ENCODE measurements around the gene ACSBG1. TPM values are rescaled to one million over a fixed set of nuclear protein-coding genes. Genes with fewer than 3 reads are reported as not detected.
A peak's percentile ranks its signal among the peaks of the same experiment; 100 is the strongest.

Gene ACSBG1, protein sequence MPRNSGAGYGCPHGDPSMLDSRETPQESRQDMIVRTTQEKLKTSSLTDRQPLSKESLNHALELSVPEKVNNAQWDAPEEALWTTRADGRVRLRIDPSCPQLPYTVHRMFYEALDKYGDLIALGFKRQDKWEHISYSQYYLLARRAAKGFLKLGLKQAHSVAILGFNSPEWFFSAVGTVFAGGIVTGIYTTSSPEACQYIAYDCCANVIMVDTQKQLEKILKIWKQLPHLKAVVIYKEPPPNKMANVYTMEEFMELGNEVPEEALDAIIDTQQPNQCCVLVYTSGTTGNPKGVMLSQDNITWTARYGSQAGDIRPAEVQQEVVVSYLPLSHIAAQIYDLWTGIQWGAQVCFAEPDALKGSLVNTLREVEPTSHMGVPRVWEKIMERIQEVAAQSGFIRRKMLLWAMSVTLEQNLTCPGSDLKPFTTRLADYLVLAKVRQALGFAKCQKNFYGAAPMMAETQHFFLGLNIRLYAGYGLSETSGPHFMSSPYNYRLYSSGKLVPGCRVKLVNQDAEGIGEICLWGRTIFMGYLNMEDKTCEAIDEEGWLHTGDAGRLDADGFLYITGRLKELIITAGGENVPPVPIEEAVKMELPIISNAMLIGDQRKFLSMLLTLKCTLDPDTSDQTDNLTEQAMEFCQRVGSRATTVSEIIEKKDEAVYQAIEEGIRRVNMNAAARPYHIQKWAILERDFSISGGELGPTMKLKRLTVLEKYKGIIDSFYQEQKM
- under 1 TPM; 0.58 to 0.59 TPM for total RNA-seq

DNA sequence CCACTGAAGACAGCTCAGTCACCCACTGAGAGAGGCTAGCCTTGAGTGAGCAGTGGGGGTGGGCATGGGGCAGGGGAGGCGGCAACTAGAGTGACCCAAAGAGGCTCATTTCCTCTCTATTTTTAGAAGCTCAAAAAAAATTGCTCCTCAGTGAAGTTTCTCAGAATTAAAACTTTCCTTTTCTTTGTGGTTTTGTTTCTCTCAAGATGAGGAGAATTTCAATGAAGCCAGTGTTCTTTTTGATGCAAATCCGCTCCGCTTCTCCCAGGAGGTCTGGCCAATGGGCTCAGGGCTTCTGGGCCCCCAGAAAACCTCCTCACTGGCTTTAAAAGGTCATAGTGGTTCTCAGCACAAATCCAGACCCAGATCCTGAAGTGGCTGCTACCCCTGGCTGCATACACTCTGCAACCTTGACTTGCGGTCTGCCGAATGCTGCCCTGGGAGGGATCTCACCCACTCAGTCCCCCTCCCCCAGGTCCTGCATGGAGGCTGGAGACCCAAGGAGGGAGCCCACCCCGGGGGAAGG, at the start of gene ACSBG1:
Gene ACSBG1 (minus strand): TSS at position 51 of the 526 bp plus-strand sequence. CDS start 64 bp downstream, outside the sequence.
- TF ChIP-seq, protein P1, sequence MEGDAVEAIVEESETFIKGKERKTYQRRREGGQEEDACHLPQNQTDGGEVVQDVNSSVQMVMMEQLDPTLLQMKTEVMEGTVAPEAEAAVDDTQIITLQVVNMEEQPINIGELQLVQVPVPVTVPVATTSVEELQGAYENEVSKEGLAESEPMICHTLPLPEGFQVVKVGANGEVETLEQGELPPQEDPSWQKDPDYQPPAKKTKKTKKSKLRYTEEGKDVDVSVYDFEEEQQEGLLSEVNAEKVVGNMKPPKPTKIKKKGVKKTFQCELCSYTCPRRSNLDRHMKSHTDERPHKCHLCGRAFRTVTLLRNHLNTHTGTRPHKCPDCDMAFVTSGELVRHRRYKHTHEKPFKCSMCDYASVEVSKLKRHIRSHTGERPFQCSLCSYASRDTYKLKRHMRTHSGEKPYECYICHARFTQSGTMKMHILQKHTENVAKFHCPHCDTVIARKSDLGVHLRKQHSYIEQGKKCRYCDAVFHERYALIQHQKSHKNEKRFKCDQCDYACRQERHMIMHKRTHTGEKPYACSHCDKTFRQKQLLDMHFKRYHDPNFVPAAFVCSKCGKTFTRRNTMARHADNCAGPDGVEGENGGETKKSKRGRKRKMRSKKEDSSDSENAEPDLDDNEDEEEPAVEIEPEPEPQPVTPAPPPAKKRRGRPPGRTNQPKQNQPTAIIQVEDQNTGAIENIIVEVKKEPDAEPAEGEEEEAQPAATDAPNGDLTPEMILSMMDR (IDR thresholded peaks at IDR 0.05) = no peak
- no peaks in the 10 kb centered on the region for H3K9me3 ChIP-seq
- H3K27ac ChIP-seq = no peak within 1 kb of the TSS
- H3K4me3 ChIP-seq = no peak within 1 kb of the TSS
- no peaks in the 10 kb centered on the region for H3K36me3 ChIP-seq
- H3K27me3 ChIP-seq = no peaks in the 10 kb centered on the region
- H3K4me1 ChIP-seq = no peaks in the 10 kb centered on the region
- DNase-seq = no peak
- intact Hi-C loops (cut with DNase I) = no loop called here
- H3K9ac ChIP-seq (ENCODE audit: low read depth in 2 of 2, low read length in 2 of 2) = no peak within 1 kb of the TSS

DNA sequence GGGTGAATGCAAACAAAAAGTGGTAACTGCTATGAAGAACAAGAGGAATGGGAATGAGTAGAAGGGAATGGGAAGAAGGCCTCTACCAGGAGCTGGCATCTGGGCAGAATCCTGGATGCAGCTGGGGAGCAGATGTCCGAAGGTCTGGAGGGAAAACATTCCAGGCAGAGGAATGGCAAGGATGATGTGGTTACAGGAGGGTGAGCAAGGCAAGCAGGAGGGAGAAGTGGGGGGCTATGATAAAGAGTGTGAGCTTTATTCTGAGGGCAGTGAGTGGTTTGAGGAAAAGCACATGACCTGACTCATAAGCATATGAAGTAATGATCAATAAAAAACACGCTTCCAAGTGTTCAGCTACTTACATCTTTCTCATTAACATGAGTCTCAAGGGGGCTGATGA, 48.0 kb upstream of the ACSBG1 start:
- H3K9me3 ChIP-seq = no peaks in the 10 kb centered on the region
- no peak overlapping the region for H3K9ac ChIP-seq (ENCODE audit: low read depth in 2 of 2, low read length in 2 of 2)
- intact Hi-C loops (cut with DNase I) = no loop called here
- peaks cover 23% of the 10 kb centered on the region for H3K36me3 ChIP-seq
- no peaks in the 10 kb centered on the region for H3K4me1 ChIP-seq
- DNase-seq = no peak
- no peak overlapping the region for H3K27ac ChIP-seq
- TF ChIP-seq, protein P1 (IDR thresholded peaks at IDR 0.05) = no peak
- no peaks in the 10 kb centered on the region for H3K27me3 ChIP-seq
- no peak overlapping the region for H3K4me3 ChIP-seq

DNA sequence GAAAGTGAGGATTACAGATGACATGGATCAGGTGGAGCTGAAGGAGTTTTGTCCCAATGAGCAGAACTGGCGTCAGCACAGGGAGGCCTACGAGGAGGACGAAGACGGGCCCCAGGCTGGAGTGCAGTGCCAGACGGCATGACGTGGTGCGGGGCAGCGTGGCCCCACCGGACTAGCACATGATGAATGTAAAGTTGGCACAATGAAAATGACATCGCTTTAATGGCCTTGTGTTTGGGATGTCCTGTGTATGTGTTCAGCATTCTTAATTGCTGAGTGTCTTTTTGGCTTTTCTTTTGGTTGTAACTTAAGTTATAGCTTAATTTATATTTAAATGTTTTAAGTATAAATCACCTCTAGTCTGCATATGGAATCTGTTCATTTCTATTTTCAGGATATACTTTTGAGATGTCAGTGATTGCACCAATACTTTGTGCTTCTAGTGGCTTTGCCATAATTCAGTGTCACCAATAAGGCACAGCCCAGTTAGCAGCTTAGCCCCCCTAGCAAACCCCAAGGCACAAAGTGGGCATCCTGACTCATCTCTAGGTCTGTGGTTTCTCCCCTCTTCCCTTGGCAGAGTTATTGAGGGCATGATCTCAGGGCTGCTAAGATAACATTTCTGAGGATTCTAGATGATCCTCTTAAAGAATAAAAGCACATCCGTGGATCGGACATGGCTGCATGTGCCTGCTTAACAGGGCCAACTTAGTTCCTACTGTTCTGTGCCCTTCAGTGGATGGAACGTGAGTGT, 46.1 kb upstream of the ACSBG1 start:
- H3K27ac ChIP-seq = no peak overlapping the region
- no peaks in the 10 kb centered on the region for H3K9me3 ChIP-seq
- peaks cover 23% of the 10 kb centered on the region for H3K36me3 ChIP-seq
- intact Hi-C loops (cut with DNase I) = no loop called here
- TF ChIP-seq, protein P1 (IDR thresholded peaks at IDR 0.05) = no peak
- no peaks in the 10 kb centered on the region for H3K4me1 ChIP-seq
- H3K27me3 ChIP-seq = no peaks in the 10 kb centered on the region
- no peak overlapping the region for H3K4me3 ChIP-seq
- H3K9ac ChIP-seq (ENCODE audit: low read depth in 2 of 2, low read length in 2 of 2) = no peak overlapping the region
- no peak for DNase-seq

DNA sequence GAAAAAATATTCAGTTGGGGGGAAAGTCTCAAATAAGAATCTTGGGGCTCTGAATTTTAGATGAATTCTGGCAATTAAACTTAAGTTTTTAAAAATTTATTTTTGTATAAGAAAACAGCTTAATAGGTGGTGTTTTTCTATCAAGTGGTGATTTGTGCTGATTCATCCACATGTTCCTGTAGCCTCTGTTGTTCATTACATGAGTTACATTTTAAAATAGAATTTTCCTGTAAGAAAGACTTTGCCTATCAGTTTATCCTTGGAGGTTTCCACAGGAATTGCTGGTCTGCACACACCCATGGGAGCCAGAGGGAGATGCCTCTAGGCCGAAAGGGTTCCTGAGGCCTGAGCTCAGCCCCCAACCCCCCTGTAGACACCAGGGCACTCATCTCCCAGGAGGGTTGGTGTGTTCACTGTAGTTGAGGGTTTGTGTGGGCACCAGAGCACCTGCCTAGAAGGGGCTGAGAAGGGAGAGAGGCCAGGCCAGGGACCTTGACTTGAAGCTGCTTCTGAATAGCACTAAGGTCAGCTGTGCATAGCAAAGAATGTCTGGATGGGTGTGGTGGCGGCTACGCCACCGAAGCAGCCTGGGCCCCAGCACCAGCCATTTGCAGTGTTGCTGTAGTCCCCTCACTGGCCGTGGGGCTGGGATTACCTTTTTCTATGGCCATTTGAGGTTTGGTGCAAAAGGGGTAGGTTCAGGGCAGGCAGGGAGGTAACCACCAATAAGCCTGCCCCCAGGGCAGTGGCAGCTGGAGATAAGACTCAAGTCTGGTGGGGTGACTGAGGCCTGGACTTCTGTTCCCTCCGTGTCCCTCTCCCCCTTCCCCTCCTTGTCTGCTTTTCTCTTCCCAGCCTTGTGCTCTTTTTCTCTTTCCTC, 41.9 kb upstream of the ACSBG1 start:
- no peak for DNase-seq
- TF ChIP-seq, protein P1 (IDR thresholded peaks at IDR 0.05) = no peak
- H3K27me3 ChIP-seq = no peaks in the 10 kb centered on the region
- H3K36me3 ChIP-seq = peaks cover 9% of the 10 kb centered on the region
- no peak overlapping the region for H3K27ac ChIP-seq
- no peaks in the 10 kb centered on the region for H3K9me3 ChIP-seq
- intact Hi-C loops (cut with DNase I) = no loop called here
- no peak overlapping the region for H3K4me3 ChIP-seq
- H3K4me1 ChIP-seq = no peaks in the 10 kb centered on the region
- peak overlapping the region in 1 of 2 donors; percentile 12 for H3K9ac ChIP-seq (ENCODE audit: low read depth in 2 of 2, low read length in 2 of 2)

Measured in colonic mucosa (tissue), 4 donors.